ENCODE data around the gene WNT9B.

GRCh38 chr17:46817151-46817900, 34.1 kb upstream of the WNT9B start:
- TF ChIP-seq ELK1 (IDR thresholded peaks at IDR 0.05; ENCODE audit: low read depth, low read length), result no peak
- TF ChIP-seq BHLHE40 (IDR thresholded peaks at IDR 0.05; ENCODE audit: low read depth, low read length), result no peak

All from A549 (cell line).